ENCODE data around the gene SREBF2.

Gene SREBF2

GRCh38 chr22:41800348-41801146 lies 32.4 kb upstream of the SREBF2 start, which contains the start of gene CCDC134:
Gene CCDC134, plus strand, starts transcription at chr22:41800679. Its CDS starts 8,212 bp downstream, at chr22:41808891.
- Histone ChIP-seq H3K4me3 (ENCODE audit: low read depth, low read length) (peak within 1 kb of the TSS; percentile 77), H3K27me3 (ENCODE audit: insufficient read depth, low read depth, severe bottlenecking) (no peaks in the 10 kb centered on the region)

GRCh38 chr22:41801147-41801819 lies 31.6 kb upstream of the SREBF2 start:
- Histone ChIP-seq H3K27ac (peak overlapping the region; percentile 93), H3K27me3 (ENCODE audit: insufficient read depth, low read depth, severe bottlenecking) (no peaks in the 10 kb centered on the region), H3K36me3 (peaks cover 11% of the 10 kb centered on the region), H3K4me3 (ENCODE audit: low read depth, low read length) (peak overlapping the region; percentile 77), H3K9me3 (ENCODE audit: severe bottlenecking) (no peaks in the 10 kb centered on the region)
- TF ChIP-seq CTCF (IDR thresholded peaks at IDR 0.05; ENCODE audit: low read depth, low read length): no peak
- no peak for DNase-seq

More at GRCh38 chr22:41800348-41801146, 32.4 kb upstream of the SREBF2 start, which contains the start of gene CCDC134:
- Histone ChIP-seq H3K27ac (peak within 1 kb of the TSS; percentile 93), H3K36me3 (peaks cover 11% of the 10 kb centered on the region), H3K9me3 (ENCODE audit: severe bottlenecking) (no peaks in the 10 kb centered on the region)
- DNase-seq: peak; percentile 91
- no peak for TF ChIP-seq CTCF (IDR thresholded peaks at IDR 0.05; ENCODE audit: low read depth, low read length)

DNA sequence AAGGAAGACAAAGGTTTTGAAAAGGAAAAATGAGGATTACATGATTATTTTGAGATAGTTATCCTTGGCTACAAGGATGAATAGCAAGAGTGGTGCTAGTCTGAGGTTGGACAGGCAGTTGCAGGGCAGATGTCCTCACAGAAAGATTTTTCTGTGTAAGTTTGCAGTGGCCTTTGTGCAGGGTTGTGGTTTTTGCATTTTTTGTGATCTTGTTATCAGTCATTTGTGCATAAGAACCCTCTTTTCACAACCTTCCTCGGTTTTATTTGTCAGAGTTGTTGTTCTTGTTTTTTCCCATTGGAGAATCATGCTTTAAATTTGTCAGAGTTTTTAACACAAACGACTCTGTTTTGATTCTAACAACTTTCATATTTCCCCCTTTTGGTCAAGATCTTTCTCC lies 31.0 kb upstream of the SREBF2 start:
- no peaks in the 10 kb centered on the region for H3K27me3 ChIP-seq (ENCODE audit: insufficient read depth, low read depth, severe bottlenecking)
- no peak for DNase-seq
- peak overlapping the region; percentile 77 for H3K4me3 ChIP-seq (ENCODE audit: low read depth, low read length)
- TF ChIP-seq CTCF (IDR thresholded peaks at IDR 0.05; ENCODE audit: low read depth, low read length): no peak
- peaks cover 16% of the 10 kb centered on the region for H3K36me3 ChIP-seq
- no peaks in the 10 kb centered on the region for H3K9me3 ChIP-seq (ENCODE audit: severe bottlenecking)
- H3K27ac ChIP-seq: no peak overlapping the region

DNA sequence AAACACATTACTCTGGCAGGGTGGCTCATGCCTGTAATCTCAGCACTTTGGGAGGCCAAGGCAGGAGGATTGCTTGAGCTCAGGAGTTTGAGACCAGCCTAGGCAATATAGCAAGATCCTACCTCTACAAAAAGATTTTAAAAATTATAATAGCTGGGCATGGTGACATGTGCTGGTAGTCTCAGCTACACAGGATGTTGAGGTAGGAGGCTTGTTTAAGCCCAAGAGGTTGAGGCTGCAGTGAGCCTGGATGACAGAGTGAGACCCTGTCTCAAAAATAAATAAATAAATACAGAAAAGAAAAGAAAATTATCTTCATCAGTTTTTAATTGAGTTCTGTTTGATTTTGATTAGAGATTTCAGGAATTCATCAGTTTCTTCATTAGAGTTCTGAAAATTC lies 27.3 kb upstream of the SREBF2 start:
- no peak for TF ChIP-seq CTCF (IDR thresholded peaks at IDR 0.05; ENCODE audit: low read depth, low read length)
- peaks cover 30% of the 10 kb centered on the region for H3K36me3 ChIP-seq
- no peaks in the 10 kb centered on the region for H3K9me3 ChIP-seq (ENCODE audit: severe bottlenecking)
- no peak overlapping the region for H3K27ac ChIP-seq
- DNase-seq: no peak
- no peak overlapping the region for H3K4me3 ChIP-seq (ENCODE audit: low read depth, low read length)
- no peaks in the 10 kb centered on the region for H3K27me3 ChIP-seq (ENCODE audit: insufficient read depth, low read depth, severe bottlenecking)

GRCh38 chr22:41808400-41808799 lies 24.5 kb upstream of the SREBF2 start:
- TF ChIP-seq CTCF (IDR thresholded peaks at IDR 0.05; ENCODE audit: low read depth, low read length): no peak
- no peaks in the 10 kb centered on the region for H3K9me3 ChIP-seq (ENCODE audit: severe bottlenecking)
- peak; percentile 40 for DNase-seq
- H3K27me3 ChIP-seq (ENCODE audit: insufficient read depth, low read depth, severe bottlenecking): no peaks in the 10 kb centered on the region
- no peak overlapping the region for H3K4me3 ChIP-seq (ENCODE audit: low read depth, low read length)
- H3K36me3 ChIP-seq: peaks cover 47% of the 10 kb centered on the region
- H3K27ac ChIP-seq: peak overlapping the region; percentile 29; the same call in 1 of the 2 replicates
